H1 (cell line): ENCODE results near the gene EEF1G. TPM values are rescaled to one million over a fixed set of nuclear protein-coding genes. Genes with fewer than 3 reads are reported as not detected.

Experiments used
- ASH2L ChIP-seq: fragments of 200-600, 300-600 bp; sonication (generic); IDR thresholded peaks from one replicate; pipeline ENCODE4 v1.7.1; 2017; ENCODE audit warnings: low read length
- BRCA1 ChIP-seq: IDR thresholded peaks from 2 replicates; pipeline ENCODE4 v1.6.1; 2012; ENCODE audit warnings: low read depth, low read length, improper control_type of control experiment
- FOSL1 ChIP-seq: IDR thresholded peaks from 2 replicates; pipeline ENCODE4 v1.6.1; 2011; ENCODE audit warnings: mild to moderate bottlenecking, low read depth, low read length, moderate library complexity; ENCODE audit not compliant: insufficient read depth
- GTF2F1 ChIP-seq: IDR thresholded peaks from 2 replicates; pipeline ENCODE4 v1.6.1; 2012; ENCODE audit warnings: low read depth, low read length, improper control_type of control experiment, borderline replicate concordance
- HDAC2 ChIP-seq, 2 experiments: fragments of 300-600 bp in 1 of 2; sonication (generic) in 1 of 2; IDR thresholded peaks; 2 replicates each; pipeline ENCODE4 v1.6.1; 2011 to 2012; ENCODE audit warnings: low read depth in 2 of 2, low read length in 2 of 2, mild to moderate bottlenecking in 2 of 2, moderate library complexity in 2 of 2, borderline replicate concordance in 1 of 2, inconsistent platforms in 1 of 2
- HDAC6 ChIP-seq: IDR thresholded peaks from one replicate; pipeline ENCODE4 v1.7.1; 2012; ENCODE audit warnings: low read depth, mild to moderate bottlenecking, inconsistent platforms, low read length, moderate library complexity
- KDM1A ChIP-seq: fragments of 200-600, 300-600 bp; sonication (generic); IDR thresholded peaks from 2 replicates; pipeline ENCODE4 v1.7.1; 2016; ENCODE audit warnings: mild to moderate bottlenecking, low read length, borderline replicate concordance
- KDM5A ChIP-seq: fragments of 200-600 bp; IDR thresholded peaks from 2 replicates; pipeline ENCODE4 v1.7.1; 2012; ENCODE audit warnings: mild to moderate bottlenecking, low read length, inconsistent platforms, mixed read lengths
- PHF8 ChIP-seq: fragments of 200-600 bp; sonication (generic); conservative IDR thresholded peaks from 2 replicates; pipeline ENCODE4 v1.7.1; 2012; ENCODE audit warnings: low read depth, mild to moderate bottlenecking, inconsistent platforms, low read length, moderate library complexity
- POLR2A ChIP-seq, 2 experiments: IDR thresholded peaks; 1 replicate in 1 of 2; 2 replicates in 1 of 2; pipeline ENCODE4 v1.6.1; 2011; ENCODE audit warnings: low read depth in 2 of 2, low read length in 2 of 2, mild to moderate bottlenecking in 2 of 2; ENCODE audit errors: control extremely low read depth in 1 of 2
- RBBP5 ChIP-seq: IDR thresholded peaks from 2 replicates; pipeline ENCODE4 v1.7.1; 2012; ENCODE audit warnings: low read depth, mild to moderate bottlenecking, inconsistent platforms, low read length, moderate library complexity, borderline replicate concordance
- RFX5 ChIP-seq: IDR thresholded peaks from 2 replicates; pipeline ENCODE4 v1.6.1; 2011; ENCODE audit warnings: low read depth, low read length, improper control_type of control experiment, borderline replicate concordance
- SIN3A ChIP-seq, 2 experiments: IDR thresholded peaks in 1 of 2; conservative IDR thresholded peaks in 1 of 2; 2 replicates each; pipeline ENCODE4 v1.6.1; 2011 to 2012; ENCODE audit warnings: low read length in 2 of 2, improper control_type of control experiment in 1 of 2, low read depth in 1 of 2, mild to moderate bottlenecking in 1 of 2
- SIX5 ChIP-seq: IDR thresholded peaks from 2 replicates; pipeline ENCODE4 v1.6.1; 2011; ENCODE audit warnings: mild to moderate bottlenecking, low read depth, low read length
- SP4 ChIP-seq: IDR thresholded peaks from 2 replicates; pipeline ENCODE4 v1.6.1; 2012; ENCODE audit warnings: low read length, inconsistent platforms
- SRF ChIP-seq: IDR thresholded peaks from 2 replicates; pipeline ENCODE4 v1.6.1; 2011; ENCODE audit warnings: mild to moderate bottlenecking, low read depth, low read length, moderate library complexity
- TBP ChIP-seq: IDR thresholded peaks from 2 replicates; pipeline ENCODE4 v1.6.1; 2011; ENCODE audit warnings: low read depth, low read length, improper control_type of control experiment
- TCF12 ChIP-seq: IDR thresholded peaks from 2 replicates; pipeline ENCODE4 v1.6.1; 2011; ENCODE audit warnings: low read depth, mild to moderate bottlenecking, low read length
- TEAD4 ChIP-seq: IDR thresholded peaks from 2 replicates; pipeline ENCODE4 v1.6.1; 2012; ENCODE audit warnings: low read depth, low read length, inconsistent platforms, mixed read lengths
- polyA plus RNA-seq, 7 experiments: library from polyadenylated mRNA; depleted of rRNA in 3 of 7; stranded (reverse) in 5 of 7; unstranded in 2 of 7; fragments of >200 nt in 5 of 7; fragments of 200-250 nt in 2 of 7; gene quantifications; 1 replicate in 5 of 7; 2 replicates in 1 of 7; 4 replicates in 1 of 7; pipeline versions ENCODE4 v1.2.1 to v1.2.3, GENCODE V29; 2011 to 2013; ENCODE audit warnings: missing spikeins in 2 of 7, mixed read lengths in 2 of 7
- total RNA-seq: library from RNA; stranded (reverse); fragmentation: NEBNext Ultra II Directional; extraction: Animal tissue kit (Norgen Biotek cat#: 25700); gene quantifications from 2 replicates; pipeline ENCODE4 v1.2.1, GENCODE V29; 2021
- TF ChIP-seq, protein P1 (sequence below): IDR thresholded peaks from 2 replicates; pipeline ENCODE4 v1.6.1; 2011; ENCODE audit warnings: low read depth, mild to moderate bottlenecking, low read length; ENCODE audit not compliant: insufficient read depth
- TF ChIP-seq, protein P2 (sequence below), 3 experiments: IDR thresholded peaks; 1 replicate in 2 of 3; 2 replicates in 1 of 3; pipeline versions ENCODE4 v1.5.1 to v1.6.1; 2011; ENCODE audit warnings: low read length in 3 of 3, mild to moderate bottlenecking in 3 of 3, inconsistent platforms in 2 of 3, low read depth in 1 of 3, moderate library complexity in 1 of 3; ENCODE audit not compliant: insufficient read depth in 1 of 3; ENCODE audit errors: control extremely low read depth in 1 of 3

The EEF1G gene
- total and polyA plus RNA-seq, 2 of the 8 experiments (the other 6 are each of a cell fraction or from before 2014, with no cell fraction given), result 1,627 to 1,996 TPM

DNA sequence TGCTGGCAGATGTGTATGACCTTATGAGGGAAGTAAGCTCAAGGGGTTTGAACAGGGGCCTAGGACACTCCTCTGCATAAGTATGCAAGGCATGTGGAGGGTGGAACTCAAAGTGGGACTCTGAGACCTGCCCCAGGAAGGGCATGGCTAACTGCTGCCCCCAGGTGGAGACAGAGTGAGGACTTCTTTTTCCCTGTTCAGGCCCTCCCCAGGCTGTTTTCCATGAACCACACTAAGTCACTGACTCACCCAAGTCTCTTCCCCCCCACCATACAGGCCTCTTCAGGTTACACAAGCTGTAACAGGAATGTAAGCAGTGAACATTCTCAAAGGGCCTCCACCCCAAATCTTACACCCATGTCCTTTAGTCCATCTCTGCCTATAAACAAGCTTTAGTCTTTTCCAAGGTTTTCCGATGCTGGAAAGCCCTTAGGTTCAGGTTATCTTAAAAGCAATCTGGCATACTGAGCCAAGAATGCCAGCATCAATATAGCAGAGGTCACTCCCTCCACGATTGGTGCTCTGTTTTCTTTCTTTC lies 13.1 kb downstream of the EEF1G start (continued):
- TF ChIP-seq SRF, result peak; percentile 53; the same call in 1 of the 2 replicates
- TF ChIP-seq, protein P1, sequence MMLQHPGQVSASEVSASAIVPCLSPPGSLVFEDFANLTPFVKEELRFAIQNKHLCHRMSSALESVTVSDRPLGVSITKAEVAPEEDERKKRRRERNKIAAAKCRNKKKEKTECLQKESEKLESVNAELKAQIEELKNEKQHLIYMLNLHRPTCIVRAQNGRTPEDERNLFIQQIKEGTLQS, result no peak
- TF ChIP-seq FOSL1, result no peak
- no peak for TF ChIP-seq GTF2F1
- TF ChIP-seq RBBP5, result no peak
- TF ChIP-seq SIN3A (conservative IDR thresholded peaks at IDR 0.05 in 1 of 2, IDR thresholded peaks at IDR 0.05 in 1 of 2; ENCODE audit: low read depth in 1 of 2, low read length in 2 of 2), result 0 out of 4 replicates have a peak, but pooled peaks of 1 of the 2 experiments have one; percentile 52
- no peak for TF ChIP-seq KDM1A
- TF ChIP-seq SIX5, result no peak
- no peak for TF ChIP-seq HDAC6
- no peak for TF ChIP-seq TCF12
- no peak for TF ChIP-seq KDM5A
- TF ChIP-seq SP4, result no peak
- TF ChIP-seq POLR2A (IDR thresholded peaks at IDR 0.05; ENCODE audit: control extremely low read depth in 1 of 2, low read depth in 2 of 2, low read length in 2 of 2), result peak in 1 of 2 experiments; percentile 71; a peak in 1 of 3 replicates
- TF ChIP-seq ASH2L, result no peak
- no peak for TF ChIP-seq PHF8
- TF ChIP-seq HDAC2 (IDR thresholded peaks at IDR 0.05; ENCODE audit: borderline replicate concordance in 1 of 2, low read depth in 2 of 2, low read length in 2 of 2), result no peak
- peak; percentile 51; the same call in 1 of the 2 replicates for TF ChIP-seq RFX5
- TF ChIP-seq, protein P2, sequence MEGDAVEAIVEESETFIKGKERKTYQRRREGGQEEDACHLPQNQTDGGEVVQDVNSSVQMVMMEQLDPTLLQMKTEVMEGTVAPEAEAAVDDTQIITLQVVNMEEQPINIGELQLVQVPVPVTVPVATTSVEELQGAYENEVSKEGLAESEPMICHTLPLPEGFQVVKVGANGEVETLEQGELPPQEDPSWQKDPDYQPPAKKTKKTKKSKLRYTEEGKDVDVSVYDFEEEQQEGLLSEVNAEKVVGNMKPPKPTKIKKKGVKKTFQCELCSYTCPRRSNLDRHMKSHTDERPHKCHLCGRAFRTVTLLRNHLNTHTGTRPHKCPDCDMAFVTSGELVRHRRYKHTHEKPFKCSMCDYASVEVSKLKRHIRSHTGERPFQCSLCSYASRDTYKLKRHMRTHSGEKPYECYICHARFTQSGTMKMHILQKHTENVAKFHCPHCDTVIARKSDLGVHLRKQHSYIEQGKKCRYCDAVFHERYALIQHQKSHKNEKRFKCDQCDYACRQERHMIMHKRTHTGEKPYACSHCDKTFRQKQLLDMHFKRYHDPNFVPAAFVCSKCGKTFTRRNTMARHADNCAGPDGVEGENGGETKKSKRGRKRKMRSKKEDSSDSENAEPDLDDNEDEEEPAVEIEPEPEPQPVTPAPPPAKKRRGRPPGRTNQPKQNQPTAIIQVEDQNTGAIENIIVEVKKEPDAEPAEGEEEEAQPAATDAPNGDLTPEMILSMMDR (IDR thresholded peaks at IDR 0.05; ENCODE audit: control extremely low read depth in 1 of 3, insufficient read depth in 1 of 3, low read depth in 1 of 3, low read length in 3 of 3), result peak; percentile 83 to 96 (median 86)
- peak; percentile 96 for TF ChIP-seq TEAD4
- TF ChIP-seq BRCA1, result no peak
- TF ChIP-seq TBP, result peak; percentile 39; the same call in 1 of the 2 replicates
- TF ChIP-seq, all 59 proteins: peak for 12
